Kidney (tissue), 14 donors: ENCODE results near the gene PSMB9. TPM values are rescaled to one million over a fixed set of nuclear protein-coding genes. Genes with fewer than 3 reads are reported as not detected.

Experiments used
- DNase-seq, 5 donors: peaks; one replicate each; pipeline ENCODE4 v3.0.0-alpha.2; 2013 to 2020
- FAIRE-seq: peaks from 2 replicates; lab custom pipeline; 2012; peaks lifted over from hg19 to GRCh38; lab: Jason Lieb, UNC
- H3K27ac ChIP-seq, 2 donors: one replicate each; pipeline ENCODE4 v1.7.0; 2013; ENCODE audit warnings: low read depth in 2 of 2, low read length in 2 of 2, inconsistent platforms in 1 of 2
- H3K27me3 ChIP-seq: one replicate; pipeline ENCODE4 v1.7.1; 2013; ENCODE audit warnings: low read length, inconsistent platforms; ENCODE audit not compliant: control insufficient read depth, insufficient read depth
- H3K36me3 ChIP-seq, 3 donors: one replicate each; pipeline versions ENCODE4 v1.7.0 to v1.7.1; 2013; ENCODE audit warnings: low read length in 3 of 3, control low read depth in 1 of 3, inconsistent platforms in 1 of 3; ENCODE audit not compliant: insufficient read depth in 3 of 3, control insufficient read depth in 2 of 3
- H3K4me1 ChIP-seq, 3 donors: one replicate each; pipeline versions ENCODE4 v1.7.0 to v1.7.1; 2013; ENCODE audit warnings: low read length in 3 of 3, inconsistent platforms in 1 of 3, low read depth in 1 of 3; ENCODE audit not compliant: control insufficient read depth in 2 of 3, insufficient read depth in 2 of 3
- H3K4me3 ChIP-seq, 3 donors: one replicate each; pipeline versions ENCODE4 v1.7.0 to v1.8.1; 2013; ENCODE audit warnings: low read length in 3 of 3, control low read depth in 1 of 3, inconsistent platforms in 1 of 3
- H3K9ac ChIP-seq, 3 donors: one replicate each; pipeline versions ENCODE4 v1.7.0 to v1.7.1; 2013; ENCODE audit warnings: low read length in 3 of 3, control low read depth in 1 of 3, inconsistent platforms in 1 of 3
- H3K9me3 ChIP-seq, 3 donors: one replicate each; pipeline versions ENCODE4 v1.7.0 to v1.7.1; 2013; ENCODE audit warnings: low read length in 3 of 3, control low read depth in 1 of 3, inconsistent platforms in 1 of 3; ENCODE audit not compliant: control insufficient read depth in 2 of 3, insufficient read depth in 1 of 3
- intact Hi-C: fragments of 100-400 bp; cut with DNase I; formaldehyde crosslinking; loops from one replicate; pipeline ENCODE4 v1.11.1; 2022
- polyA plus RNA-seq: library from polyadenylated mRNA; stranded (reverse); fragments of 350-450 nt; fragmentation: Illumina TruSeq; extraction: RNeasy Lipid Tissue Mini Kit (QIAGEN cat#74804); gene quantifications from one replicate; pipeline ENCODE4 v1.2.3, GENCODE V29; 2014; ENCODE audit warnings: low read depth, low replicate concordance; ENCODE audit not compliant: insufficient read depth
- total RNA-seq: library from RNA; stranded (reverse); fragmentation: NEBNext Ultra II Directional; extraction: Animal tissue kit (Norgen Biotek cat#: 25700); gene quantifications from one replicate; pipeline ENCODE4 v1.2.1, GENCODE V29; 2021
- TF ChIP-seq, protein P1 (sequence below): IDR thresholded peaks from 3 replicates; pipeline ENCODE4 v1.5.1; 2012; ENCODE audit warnings: mild to moderate bottlenecking, moderate library complexity, borderline replicate concordance; ENCODE audit not compliant: insufficient read depth; ENCODE audit errors: extremely low read depth
- donor health status: control.
- donor health status: control.
- donor health status: control.
- donor health status: control.
- donor health status: control.
- donor health status: DM: yes; HTN: yes; CAD: no.
- donor health status: Normal renal cell carcinoma (clear cell type).

Gene PSMB9
- total and polyA plus RNA-seq, 2 donors from 2014 or later: 52.8 to 56.6 TPM

GRCh38 chr6:32825966-32826365, 28.0 kb upstream of the PSMB9 start:
- Histone ChIP-seq H3K36me3 (peaks cover 0 to 4% (median 0%) of the 10 kb centered on the region in 3 donors), H3K4me3 (no peak overlapping the region), H3K4me1 (no peaks in the 10 kb centered on the region), H3K9me3 (no peaks in the 10 kb centered on the region), H3K9ac (no peak overlapping the region), H3K27me3 (no peaks in the 10 kb centered on the region), H3K27ac (no peak overlapping the region)
- FAIRE-seq (no peak), DNase-seq (peak in 2 of 5 donors; percentile 35 to 45)
- intact Hi-C loops: no loop called here
- TF ChIP-seq, protein P1, sequence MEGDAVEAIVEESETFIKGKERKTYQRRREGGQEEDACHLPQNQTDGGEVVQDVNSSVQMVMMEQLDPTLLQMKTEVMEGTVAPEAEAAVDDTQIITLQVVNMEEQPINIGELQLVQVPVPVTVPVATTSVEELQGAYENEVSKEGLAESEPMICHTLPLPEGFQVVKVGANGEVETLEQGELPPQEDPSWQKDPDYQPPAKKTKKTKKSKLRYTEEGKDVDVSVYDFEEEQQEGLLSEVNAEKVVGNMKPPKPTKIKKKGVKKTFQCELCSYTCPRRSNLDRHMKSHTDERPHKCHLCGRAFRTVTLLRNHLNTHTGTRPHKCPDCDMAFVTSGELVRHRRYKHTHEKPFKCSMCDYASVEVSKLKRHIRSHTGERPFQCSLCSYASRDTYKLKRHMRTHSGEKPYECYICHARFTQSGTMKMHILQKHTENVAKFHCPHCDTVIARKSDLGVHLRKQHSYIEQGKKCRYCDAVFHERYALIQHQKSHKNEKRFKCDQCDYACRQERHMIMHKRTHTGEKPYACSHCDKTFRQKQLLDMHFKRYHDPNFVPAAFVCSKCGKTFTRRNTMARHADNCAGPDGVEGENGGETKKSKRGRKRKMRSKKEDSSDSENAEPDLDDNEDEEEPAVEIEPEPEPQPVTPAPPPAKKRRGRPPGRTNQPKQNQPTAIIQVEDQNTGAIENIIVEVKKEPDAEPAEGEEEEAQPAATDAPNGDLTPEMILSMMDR: peak; percentile 39

DNA sequence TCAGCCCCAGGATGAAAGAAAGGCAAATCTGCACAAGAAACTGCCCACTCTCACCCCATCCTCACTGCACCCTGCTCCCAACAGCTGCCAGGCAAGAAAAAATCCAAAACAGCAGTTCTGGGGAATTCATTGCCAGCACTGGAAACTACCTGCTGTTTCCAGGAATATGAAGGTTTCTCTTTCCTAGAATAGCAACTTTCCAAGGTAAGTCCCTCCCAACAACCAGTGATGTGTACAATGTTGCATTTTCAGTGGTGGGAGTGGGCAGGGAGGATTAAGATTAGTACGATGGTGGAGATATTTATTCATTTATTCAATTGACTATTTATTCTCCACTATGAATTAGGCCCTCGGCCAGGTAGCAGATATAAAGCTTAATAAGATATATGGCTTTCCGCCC, 27.0 kb upstream of the PSMB9 start:
- H3K4me1 ChIP-seq: no peaks in the 10 kb centered on the region
- no peaks in the 10 kb centered on the region for H3K9me3 ChIP-seq
- TF ChIP-seq, protein P1: no peak
- H3K4me3 ChIP-seq: no peak overlapping the region
- H3K36me3 ChIP-seq: peaks cover 0 to 4% (median 3%) of the 10 kb centered on the region in 3 donors
- no peak for DNase-seq
- intact Hi-C loops: no loop called here
- no peak overlapping the region for H3K27ac ChIP-seq
- H3K9ac ChIP-seq: no peak overlapping the region
- no peak for FAIRE-seq
- H3K27me3 ChIP-seq: no peaks in the 10 kb centered on the region

- FAIRE-seq: no peak
- intact Hi-C loops: no loop called here
- H3K9ac ChIP-seq: no peak overlapping the region
- DNase-seq: peak in 1 of 5 donors; percentile 17
- H3K27ac ChIP-seq: no peak overlapping the region
- no peaks in the 10 kb centered on the region for H3K4me1 ChIP-seq
- no peaks in the 10 kb centered on the region for H3K9me3 ChIP-seq
- TF ChIP-seq, protein P1: no peak
- H3K36me3 ChIP-seq: peaks cover 0 to 4% (median 3%) of the 10 kb centered on the region in 3 donors
- no peaks in the 10 kb centered on the region for H3K27me3 ChIP-seq
- no peak overlapping the region for H3K4me3 ChIP-seq
These were observed 24.5 kb upstream of the PSMB9 start for GRCh38 chr6:32829495-32829894.

DNA sequence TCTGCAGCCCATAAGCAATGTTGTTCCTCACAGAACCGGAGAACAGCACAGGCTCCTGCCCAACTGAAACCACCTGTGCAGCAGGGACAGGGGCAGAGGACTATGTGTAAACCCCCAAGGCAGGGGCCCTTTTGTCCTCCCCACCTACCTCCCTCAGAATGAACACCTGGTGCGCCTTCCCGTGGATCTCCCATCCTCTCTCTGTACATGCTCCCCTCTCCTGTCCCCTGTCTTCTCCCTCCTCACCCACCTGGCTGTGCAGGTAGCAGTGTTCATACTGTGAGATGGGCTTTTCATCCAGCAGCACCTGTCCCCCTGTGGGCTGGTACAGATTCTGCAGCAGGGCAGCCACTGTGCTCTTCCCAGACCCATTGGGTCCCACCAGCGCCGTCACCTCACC, 24.0 kb upstream of the PSMB9 start:
- intact Hi-C loops: no loop called here
- Histone ChIP-seq H3K9me3 (no peaks in the 10 kb centered on the region), H3K4me1 (no peaks in the 10 kb centered on the region), H3K27ac (no peak overlapping the region), H3K4me3 (no peak overlapping the region), H3K27me3 (no peaks in the 10 kb centered on the region), H3K9ac (no peak overlapping the region), H3K36me3 (peaks cover 0 to 7% (median 4%) of the 10 kb centered on the region in 3 donors)
- no peak for DNase-seq
- no peak for FAIRE-seq
- TF ChIP-seq, protein P1: no peak
